ENCODE measurements around the gene APP.

- TF ChIP-seq, protein P1, sequence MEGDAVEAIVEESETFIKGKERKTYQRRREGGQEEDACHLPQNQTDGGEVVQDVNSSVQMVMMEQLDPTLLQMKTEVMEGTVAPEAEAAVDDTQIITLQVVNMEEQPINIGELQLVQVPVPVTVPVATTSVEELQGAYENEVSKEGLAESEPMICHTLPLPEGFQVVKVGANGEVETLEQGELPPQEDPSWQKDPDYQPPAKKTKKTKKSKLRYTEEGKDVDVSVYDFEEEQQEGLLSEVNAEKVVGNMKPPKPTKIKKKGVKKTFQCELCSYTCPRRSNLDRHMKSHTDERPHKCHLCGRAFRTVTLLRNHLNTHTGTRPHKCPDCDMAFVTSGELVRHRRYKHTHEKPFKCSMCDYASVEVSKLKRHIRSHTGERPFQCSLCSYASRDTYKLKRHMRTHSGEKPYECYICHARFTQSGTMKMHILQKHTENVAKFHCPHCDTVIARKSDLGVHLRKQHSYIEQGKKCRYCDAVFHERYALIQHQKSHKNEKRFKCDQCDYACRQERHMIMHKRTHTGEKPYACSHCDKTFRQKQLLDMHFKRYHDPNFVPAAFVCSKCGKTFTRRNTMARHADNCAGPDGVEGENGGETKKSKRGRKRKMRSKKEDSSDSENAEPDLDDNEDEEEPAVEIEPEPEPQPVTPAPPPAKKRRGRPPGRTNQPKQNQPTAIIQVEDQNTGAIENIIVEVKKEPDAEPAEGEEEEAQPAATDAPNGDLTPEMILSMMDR (IDR thresholded peaks at IDR 0.05): no peak
- no peak for TF ChIP-seq POLR2A (IDR thresholded peaks at IDR 0.05)
- no peak for TF ChIP-seq POLR2AphosphoS5 (IDR thresholded peaks at IDR 0.05)
These were observed 110.0 kb downstream of the APP start for GRCh38 chr21:26060335-26061115.
